22Rv1 (cell line): ENCODE measurements around the gene C6orf163.

ENCODE experiments used
- CTCF ChIP-seq: fragments of 450-650 bp; IDR thresholded peaks from 2 replicates; pipeline ENCODE4 v1.5.1; 2017; ENCODE audit warnings: mild to moderate bottlenecking
- ZFX ChIP-seq: fragments of 450-650 bp; IDR thresholded peaks from 2 replicates; pipeline ENCODE4 v1.6.1; 2017; ENCODE audit warnings: antibody characterized with exemption, borderline replicate concordance

GRCh38 chr6:87401832-87402231, 57.2 kb downstream of the C6orf163 start:
- TF ChIP-seq CTCF (no peak), ZFX (no peak)
